HCT116 (cell line): ENCODE measurements around the gene FITM1. TPM values are rescaled to one million over a fixed set of nuclear protein-coding genes. Genes with fewer than 3 reads are reported as not detected.

Experiments used
- ATAC-seq: fragments of 200-7000 bp; cut with Tn5 transposase; 2 replicates; pipeline ENCODE4 v1.9.1; 2020; ENCODE audit warnings: mild to moderate bottlenecking, moderate library complexity
- BruUV-seq: library from RNA; stranded (reverse); fragments of 400-500 nt; replicated peaks from 2 replicates; lab custom pipeline; 2021; lab: Mats Ljungman, UMichigan
- CTCF ChIA-PET: fragments of 300-600 bp; sonication (Branson Sonifier 250); formaldehyde crosslinking; loops from one replicate; lab custom pipeline; 2021; ENCODE audit warnings: antibody characterized with exemption; lab: Charles Lee
- POLR2A ChIA-PET: fragments of 300-600, 350-600 bp; sonication (Branson Sonifier 250); formaldehyde crosslinking; loops from one replicate; lab custom pipeline; 2021; ENCODE audit warnings: antibody characterized with exemption; lab: Charles Lee
- RAD21 ChIA-PET, 2 experiments: fragments of 300-600 bp; sonication (Branson Sonifier 250); formaldehyde crosslinking; loops; one replicate each; lab custom pipeline; 2023; ENCODE audit warnings: low total read pairs in 2 of 2; ENCODE audit not compliant: uncharacterized antibody in 2 of 2, unreplicated experiment in 2 of 2, low non-redundant PET in 1 of 2; lab: Charles Lee
- DNase-seq: peaks from one replicate; pipeline ENCODE4 v3.0.0-alpha.2; 2010; ENCODE audit warnings: low read depth, low spot score
- H2AFZ ChIP-seq: fragments of 200-600 bp; shearing (Covaris generic), sonication (generic); 2 replicates; pipeline ENCODE4 v1.6.1; 2017; ENCODE audit warnings: low read depth, mixed run types, mixed read lengths, antibody characterized with exemption, low read length; ENCODE audit not compliant: poor library complexity, severe bottlenecking
- H3K27ac ChIP-seq: 2 replicates; pipeline ENCODE4 v1.5.1; 2012; ENCODE audit warnings: low read depth, low read length
- H3K27me3 ChIP-seq: fragments of 200-600 bp; sonication (generic); 2 replicates; pipeline ENCODE4 v1.6.1; 2016; ENCODE audit warnings: mixed run types, low read length, mixed read lengths; ENCODE audit not compliant: insufficient read depth
- H3K36me3 ChIP-seq, 2 experiments: fragments of 200-500 bp in 1 of 2; fragments of 200-600 bp in 1 of 2; sonication (Bioruptor generic) in 1 of 2; sonication (generic) in 1 of 2; 2 replicates each; pipeline versions ENCODE4 v1.5.1 to v1.6.1; 2014 to 2016; ENCODE audit warnings: low read length in 2 of 2, inconsistent platforms in 1 of 2, mixed read lengths in 1 of 2, mixed run types in 1 of 2; ENCODE audit not compliant: insufficient read depth in 2 of 2, control insufficient read depth in 1 of 2
- H3K4me1 ChIP-seq, 2 experiments: fragments of 200-600 bp in 1 of 2; sonication (generic) in 1 of 2; 2 replicates each; pipeline versions ENCODE4 v1.5.1 to v1.6.1; 2012 to 2017; ENCODE audit warnings: low read length in 2 of 2, inconsistent platforms in 1 of 2, mild to moderate bottlenecking in 1 of 2, mixed read lengths in 1 of 2, mixed run types in 1 of 2, moderate library complexity in 1 of 2; ENCODE audit not compliant: insufficient read depth in 2 of 2, control insufficient read depth in 1 of 2
- H3K4me2 ChIP-seq: fragments of 200-600 bp; sonication (generic); 2 replicates; pipeline ENCODE4 v1.6.1; 2017; ENCODE audit warnings: mixed run types, low read length, mixed read lengths
- H3K4me3 ChIP-seq, 2 experiments: fragments of 200-600 bp in 1 of 2; sonication (generic) in 1 of 2; replicated peaks in 1 of 2; 2 replicates each; pipeline ENCODE4 v1.5.1; 2011 to 2016; ENCODE audit warnings: low read length in 2 of 2, control low read depth in 1 of 2, low read depth in 1 of 2, mild to moderate bottlenecking in 1 of 2, mixed read lengths in 1 of 2, mixed run types in 1 of 2
- H3K79me2 ChIP-seq: fragments of 200-600 bp; sonication (generic); 2 replicates; pipeline ENCODE4 v1.6.1; 2017; ENCODE audit warnings: mild to moderate bottlenecking, mixed run types, low read length, moderate library complexity, mixed read lengths; ENCODE audit not compliant: insufficient read depth
- H3K9ac ChIP-seq: fragments of 200-600 bp; sonication (generic); 2 replicates; pipeline ENCODE4 v1.6.1; 2016; ENCODE audit warnings: low read length, mixed read lengths
- H3K9me2 ChIP-seq: fragments of 200-600 bp; sonication (generic), shearing (Covaris generic); 2 replicates; pipeline ENCODE4 v1.6.1; 2017; ENCODE audit warnings: mixed run types, mild to moderate bottlenecking, moderate library complexity; ENCODE audit not compliant: insufficient read depth
- H3K9me3 ChIP-seq, 2 experiments: fragments of 200-500 bp in 1 of 2; fragments of 200-600 bp in 1 of 2; sonication (Bioruptor generic) in 1 of 2; sonication (generic) in 1 of 2; 2 replicates each; pipeline ENCODE4 v1.6.1; 2014 to 2017; ENCODE audit warnings: low read length in 2 of 2, mixed read lengths in 2 of 2, inconsistent platforms in 1 of 2, low read depth in 1 of 2, mild to moderate bottlenecking in 1 of 2, mixed run types in 1 of 2, moderate library complexity in 1 of 2; ENCODE audit not compliant: control insufficient read depth in 1 of 2, insufficient read depth in 1 of 2
- H4K20me1 ChIP-seq: fragments of 200-600 bp; sonication (generic), shearing (Covaris generic); 2 replicates; pipeline ENCODE4 v1.6.1; 2017; ENCODE audit warnings: mixed run types, mild to moderate bottlenecking, moderate library complexity; ENCODE audit not compliant: insufficient read depth
- CBX3 ChIP-seq: IDR thresholded peaks from 2 replicates; pipeline ENCODE4 v1.6.1; 2012; ENCODE audit warnings: low read depth
- CEBPB ChIP-seq: IDR thresholded peaks from 2 replicates; pipeline ENCODE4 v1.6.1; 2012; ENCODE audit warnings: low read depth
- EGR1 ChIP-seq: IDR thresholded peaks from 2 replicates; pipeline ENCODE4 v1.6.1; 2012; ENCODE audit warnings: low read depth
- EZH2 ChIP-seq: fragments of 200-600 bp; sonication (generic); IDR thresholded peaks from 2 replicates; pipeline ENCODE4 v1.6.1; 2017; ENCODE audit warnings: antibody characterized with exemption, mixed run types
- JUND ChIP-seq: IDR thresholded peaks from 2 replicates; pipeline ENCODE4 v1.6.1; 2012
- POLR2A ChIP-seq: IDR thresholded peaks from 2 replicates; pipeline ENCODE4 v1.7.0; 2011; ENCODE audit warnings: borderline replicate concordance; ENCODE audit not compliant: insufficient read depth, insufficient read length; ENCODE audit errors: extremely low read depth
- POLR2AphosphoS5 ChIP-seq: IDR thresholded peaks from 2 replicates; pipeline ENCODE4 v1.6.1; 2011; ENCODE audit warnings: mild to moderate bottlenecking, low read depth, low read length, moderate library complexity
- RAD21 ChIP-seq: IDR thresholded peaks from 2 replicates; pipeline ENCODE4 v1.6.1; 2012; ENCODE audit warnings: low read depth, mild to moderate bottlenecking
- SIN3A ChIP-seq: IDR thresholded peaks from 2 replicates; pipeline ENCODE4 v1.6.1; 2012; ENCODE audit warnings: low read depth
- SP1 ChIP-seq: IDR thresholded peaks from 2 replicates; pipeline ENCODE4 v1.6.1; 2012; ENCODE audit warnings: low read depth
- SRF ChIP-seq: IDR thresholded peaks from 2 replicates; pipeline ENCODE4 v1.6.1; 2012; ENCODE audit warnings: low read depth
- TCF7L2 ChIP-seq: IDR thresholded peaks from 2 replicates; pipeline ENCODE4 v1.7.0; 2011; ENCODE audit warnings: borderline replicate concordance, inconsistent platforms; ENCODE audit not compliant: insufficient read depth, insufficient read length; ENCODE audit errors: extremely low read depth
- YY1 ChIP-seq: IDR thresholded peaks from 2 replicates; pipeline ENCODE4 v1.6.1; 2011; ENCODE audit warnings: low read length, low read depth, moderate library complexity, mild to moderate bottlenecking; ENCODE audit not compliant: insufficient replicate concordance; ENCODE audit errors: extremely low read depth
- ZFX ChIP-seq: fragments of 450-650 bp; IDR thresholded peaks from 2 replicates; pipeline ENCODE4 v1.6.1; 2017
- ZNF274 ChIP-seq: fragments of 200-500 bp; sonication (Bioruptor generic); IDR thresholded peaks from 2 replicates; pipeline ENCODE4 v1.6.1; 2014; ENCODE audit warnings: mild to moderate bottlenecking, low read depth, low read length, inconsistent platforms
- intact Hi-C: fragments of 100-400 bp; cut with micrococcal nuclease; formaldehyde crosslinking; loops from 2 replicates; pipeline ENCODE4 v1.10.0; 2022
- total RNA-seq: library from RNA; stranded (reverse); gene quantifications from one replicate; pipeline ENCODE4 v1.2.1, GENCODE V29; 2021; ENCODE audit not compliant: unreplicated experiment
- TF ChIP-seq, protein P1 (sequence below), 3 experiments: fragments of 200-600 bp in 1 of 3; sonication (generic) in 1 of 3; IDR thresholded peaks in 2 of 3; conservative IDR thresholded peaks in 1 of 3; 2 replicates each; pipeline ENCODE4 v1.5.1; 2012 to 2017; ENCODE audit warnings: low read depth in 2 of 3, low read length in 2 of 3, antibody characterized with exemption in 1 of 3, borderline replicate concordance in 1 of 3, control low read depth in 1 of 3, mild to moderate bottlenecking in 1 of 3, mixed read lengths in 1 of 3, mixed run types in 1 of 3, moderate library complexity in 1 of 3; ENCODE audit not compliant: insufficient read depth in 1 of 3
- TF ChIP-seq, protein P2 (sequence below): IDR thresholded peaks from 2 replicates; pipeline ENCODE4 v1.6.1; 2012; ENCODE audit warnings: low read depth
- TF ChIP-seq, protein P3 (sequence below): IDR thresholded peaks from 2 replicates; pipeline ENCODE4 v1.6.1; 2011; ENCODE audit warnings: mild to moderate bottlenecking, low read length, moderate library complexity; ENCODE audit not compliant: insufficient replicate concordance; ENCODE audit errors: extremely low read depth

Gene FITM1
- total RNA-seq, 1 experiment from 2014 or later = 0.81 TPM

DNA sequence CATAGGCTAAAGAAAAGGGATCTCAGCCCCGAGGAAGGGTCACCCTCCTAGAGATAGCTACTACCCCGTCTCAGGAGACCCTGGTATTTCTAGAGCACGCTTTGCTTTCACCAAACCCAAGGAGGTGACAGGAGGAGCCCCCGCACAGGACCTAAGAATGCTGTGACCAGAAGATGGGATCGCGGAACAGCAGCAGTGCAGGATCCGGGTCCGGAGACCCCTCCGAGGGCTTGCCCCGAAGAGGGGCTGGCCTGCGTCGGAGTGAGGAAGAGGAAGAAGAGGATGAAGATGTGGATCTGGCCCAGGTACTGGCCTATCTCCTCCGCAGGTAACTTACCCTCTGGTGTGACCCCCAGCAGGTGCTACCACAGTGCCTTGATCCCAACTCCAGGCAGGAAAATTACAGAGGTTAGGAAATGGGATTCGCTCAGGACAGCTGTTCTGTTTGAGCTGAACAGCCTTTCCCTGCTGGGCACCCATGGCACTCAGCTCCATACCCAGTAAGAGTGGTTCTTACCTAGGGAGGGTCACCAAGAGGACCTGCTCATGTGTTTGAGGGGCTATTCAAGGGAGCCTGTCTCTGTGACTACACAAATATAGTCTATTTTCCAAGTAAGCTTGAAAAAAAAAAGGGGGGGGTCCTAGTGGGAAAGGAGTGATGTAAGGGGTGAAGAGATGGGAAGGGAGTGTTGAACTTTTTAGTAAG, 14.9 kb upstream of the FITM1 start:
- Histone ChIP-seq H3K4me1 (peaks cover 6 to 16% of the 10 kb centered on the region in 2 experiments; a peak in 3 of 4 replicates), H3K9me2 (no peaks in the 10 kb centered on the region), H2AFZ (peak overlapping the region; percentile 23), H3K9me3 (no peaks in the 10 kb centered on the region), H3K27ac (peak overlapping the region; percentile 97), H3K4me3 (peak overlapping the region; percentile 86 to 92), H3K27me3 (no peaks in the 10 kb centered on the region), H3K9ac (peak overlapping the region; percentile 84), H3K4me2 (peak overlapping the region; percentile 95), H4K20me1 (no peaks in the 10 kb centered on the region), H3K79me2 (peaks cover 14% of the 10 kb centered on the region; the same call in 1 of the 2 replicates), H3K36me3 (peaks cover 10 to 14% of the 10 kb centered on the region in 2 experiments)
- DNase-seq (no peak), ATAC-seq (no peak)
- POLR2A ChIA-PET = interaction anchor here (0.9 to 2.6 kb wide), 12 partner anchors 9 to 127 kb away, joined by 3 to 49 read pairs (median 8); partner anchors contain the start of genes EMC9, FITM1, IPO4 and IRF9
- BruUV-seq = TSS peak; percentile 67
- TF ChIP-seq ZNF274 = no peak
- TF ChIP-seq, protein P1, sequence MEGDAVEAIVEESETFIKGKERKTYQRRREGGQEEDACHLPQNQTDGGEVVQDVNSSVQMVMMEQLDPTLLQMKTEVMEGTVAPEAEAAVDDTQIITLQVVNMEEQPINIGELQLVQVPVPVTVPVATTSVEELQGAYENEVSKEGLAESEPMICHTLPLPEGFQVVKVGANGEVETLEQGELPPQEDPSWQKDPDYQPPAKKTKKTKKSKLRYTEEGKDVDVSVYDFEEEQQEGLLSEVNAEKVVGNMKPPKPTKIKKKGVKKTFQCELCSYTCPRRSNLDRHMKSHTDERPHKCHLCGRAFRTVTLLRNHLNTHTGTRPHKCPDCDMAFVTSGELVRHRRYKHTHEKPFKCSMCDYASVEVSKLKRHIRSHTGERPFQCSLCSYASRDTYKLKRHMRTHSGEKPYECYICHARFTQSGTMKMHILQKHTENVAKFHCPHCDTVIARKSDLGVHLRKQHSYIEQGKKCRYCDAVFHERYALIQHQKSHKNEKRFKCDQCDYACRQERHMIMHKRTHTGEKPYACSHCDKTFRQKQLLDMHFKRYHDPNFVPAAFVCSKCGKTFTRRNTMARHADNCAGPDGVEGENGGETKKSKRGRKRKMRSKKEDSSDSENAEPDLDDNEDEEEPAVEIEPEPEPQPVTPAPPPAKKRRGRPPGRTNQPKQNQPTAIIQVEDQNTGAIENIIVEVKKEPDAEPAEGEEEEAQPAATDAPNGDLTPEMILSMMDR (IDR thresholded peaks at IDR 0.05 in 2 of 3, conservative IDR thresholded peaks at IDR 0.05 in 1 of 3; ENCODE audit: borderline replicate concordance in 1 of 3, insufficient read depth in 1 of 3, low read depth in 2 of 3, low read length in 2 of 3) = no peak
- TF ChIP-seq ZFX = no peak
- no peak for TF ChIP-seq SIN3A
- no peak for TF ChIP-seq SRF
- TF ChIP-seq EGR1 = no peak
- no peak for TF ChIP-seq TCF7L2
- no peak for TF ChIP-seq POLR2AphosphoS5
- TF ChIP-seq POLR2A = no peak
- TF ChIP-seq CEBPB = no peak
- TF ChIP-seq YY1 = no peak
- no peak for TF ChIP-seq EZH2
- TF ChIP-seq SP1 = no peak
- TF ChIP-seq, protein P2, sequence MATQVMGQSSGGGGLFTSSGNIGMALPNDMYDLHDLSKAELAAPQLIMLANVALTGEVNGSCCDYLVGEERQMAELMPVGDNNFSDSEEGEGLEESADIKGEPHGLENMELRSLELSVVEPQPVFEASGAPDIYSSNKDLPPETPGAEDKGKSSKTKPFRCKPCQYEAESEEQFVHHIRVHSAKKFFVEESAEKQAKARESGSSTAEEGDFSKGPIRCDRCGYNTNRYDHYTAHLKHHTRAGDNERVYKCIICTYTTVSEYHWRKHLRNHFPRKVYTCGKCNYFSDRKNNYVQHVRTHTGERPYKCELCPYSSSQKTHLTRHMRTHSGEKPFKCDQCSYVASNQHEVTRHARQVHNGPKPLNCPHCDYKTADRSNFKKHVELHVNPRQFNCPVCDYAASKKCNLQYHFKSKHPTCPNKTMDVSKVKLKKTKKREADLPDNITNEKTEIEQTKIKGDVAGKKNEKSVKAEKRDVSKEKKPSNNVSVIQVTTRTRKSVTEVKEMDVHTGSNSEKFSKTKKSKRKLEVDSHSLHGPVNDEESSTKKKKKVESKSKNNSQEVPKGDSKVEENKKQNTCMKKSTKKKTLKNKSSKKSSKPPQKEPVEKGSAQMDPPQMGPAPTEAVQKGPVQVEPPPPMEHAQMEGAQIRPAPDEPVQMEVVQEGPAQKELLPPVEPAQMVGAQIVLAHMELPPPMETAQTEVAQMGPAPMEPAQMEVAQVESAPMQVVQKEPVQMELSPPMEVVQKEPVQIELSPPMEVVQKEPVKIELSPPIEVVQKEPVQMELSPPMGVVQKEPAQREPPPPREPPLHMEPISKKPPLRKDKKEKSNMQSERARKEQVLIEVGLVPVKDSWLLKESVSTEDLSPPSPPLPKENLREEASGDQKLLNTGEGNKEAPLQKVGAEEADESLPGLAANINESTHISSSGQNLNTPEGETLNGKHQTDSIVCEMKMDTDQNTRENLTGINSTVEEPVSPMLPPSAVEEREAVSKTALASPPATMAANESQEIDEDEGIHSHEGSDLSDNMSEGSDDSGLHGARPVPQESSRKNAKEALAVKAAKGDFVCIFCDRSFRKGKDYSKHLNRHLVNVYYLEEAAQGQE = no peak
- TF ChIP-seq CBX3 = no peak
- TF ChIP-seq, protein P3, sequence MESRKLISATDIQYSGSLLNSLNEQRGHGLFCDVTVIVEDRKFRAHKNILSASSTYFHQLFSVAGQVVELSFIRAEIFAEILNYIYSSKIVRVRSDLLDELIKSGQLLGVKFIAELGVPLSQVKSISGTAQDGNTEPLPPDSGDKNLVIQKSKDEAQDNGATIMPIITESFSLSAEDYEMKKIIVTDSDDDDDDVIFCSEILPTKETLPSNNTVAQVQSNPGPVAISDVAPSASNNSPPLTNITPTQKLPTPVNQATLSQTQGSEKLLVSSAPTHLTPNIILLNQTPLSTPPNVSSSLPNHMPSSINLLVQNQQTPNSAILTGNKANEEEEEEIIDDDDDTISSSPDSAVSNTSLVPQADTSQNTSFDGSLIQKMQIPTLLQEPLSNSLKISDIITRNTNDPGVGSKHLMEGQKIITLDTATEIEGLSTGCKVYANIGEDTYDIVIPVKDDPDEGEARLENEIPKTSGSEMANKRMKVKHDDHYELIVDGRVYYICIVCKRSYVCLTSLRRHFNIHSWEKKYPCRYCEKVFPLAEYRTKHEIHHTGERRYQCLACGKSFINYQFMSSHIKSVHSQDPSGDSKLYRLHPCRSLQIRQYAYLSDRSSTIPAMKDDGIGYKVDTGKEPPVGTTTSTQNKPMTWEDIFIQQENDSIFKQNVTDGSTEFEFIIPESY = no peak
- TF ChIP-seq JUND = no peak
- no peak for TF ChIP-seq RAD21
- RAD21 ChIA-PET = interaction anchor here (0.5 to 1.6 kb wide), 4 partner anchors 22 to 450 kb away, joined by 3 to 10 read pairs (median 4); partner anchors contain the start of gene EMC9 (in 1 of the 2)
- CTCF ChIA-PET = interaction anchor here (1.2 to 2.7 kb wide), 6 partner anchors 18 to 182 kb away, joined by 3 to 11 read pairs (median 8); partner anchors contain the start of gene EMC9
- intact Hi-C loops = loop anchor here (2.0 kb wide), 1 partner anchor 45 kb away; the partner anchor contains the start of gene IRF9
